ENCODE results near the gene AGTRAP.

AGTRAP gene

GRCh38 chr1:11749203-11749689 is 13.3 kb downstream of the AGTRAP start:
- TF ChIP-seq, protein P1, sequence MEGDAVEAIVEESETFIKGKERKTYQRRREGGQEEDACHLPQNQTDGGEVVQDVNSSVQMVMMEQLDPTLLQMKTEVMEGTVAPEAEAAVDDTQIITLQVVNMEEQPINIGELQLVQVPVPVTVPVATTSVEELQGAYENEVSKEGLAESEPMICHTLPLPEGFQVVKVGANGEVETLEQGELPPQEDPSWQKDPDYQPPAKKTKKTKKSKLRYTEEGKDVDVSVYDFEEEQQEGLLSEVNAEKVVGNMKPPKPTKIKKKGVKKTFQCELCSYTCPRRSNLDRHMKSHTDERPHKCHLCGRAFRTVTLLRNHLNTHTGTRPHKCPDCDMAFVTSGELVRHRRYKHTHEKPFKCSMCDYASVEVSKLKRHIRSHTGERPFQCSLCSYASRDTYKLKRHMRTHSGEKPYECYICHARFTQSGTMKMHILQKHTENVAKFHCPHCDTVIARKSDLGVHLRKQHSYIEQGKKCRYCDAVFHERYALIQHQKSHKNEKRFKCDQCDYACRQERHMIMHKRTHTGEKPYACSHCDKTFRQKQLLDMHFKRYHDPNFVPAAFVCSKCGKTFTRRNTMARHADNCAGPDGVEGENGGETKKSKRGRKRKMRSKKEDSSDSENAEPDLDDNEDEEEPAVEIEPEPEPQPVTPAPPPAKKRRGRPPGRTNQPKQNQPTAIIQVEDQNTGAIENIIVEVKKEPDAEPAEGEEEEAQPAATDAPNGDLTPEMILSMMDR (IDR thresholded peaks at IDR 0.05; ENCODE audit: insufficient read depth, low read length, missing control alignments): peak; percentile 25
- CTCF ChIA-PET: interaction anchor here (0.9 to 3.4 kb wide), 4 partner anchors 11 to 99 kb away, joined by 3 to 11 read pairs (median 4); partner anchors contain the start of gene FBXO6
- no peak overlapping the region for H3K4me3 ChIP-seq (ENCODE audit: low read depth, low read length)
- POLR2A ChIA-PET: no interaction called here
- DNase-seq (ENCODE audit: low read depth, low spot score): no peak

- H3K4me3 ChIP-seq (ENCODE audit: low read depth, low read length): no peak overlapping the region
- DNase-seq (ENCODE audit: low read depth, low spot score): no peak
- POLR2A ChIA-PET: no interaction called here
- CTCF ChIA-PET: interaction anchor here (0.9 to 3.4 kb wide), 4 partner anchors 12 to 100 kb away, joined by 3 to 11 read pairs (median 4); partner anchors contain the start of gene FBXO6
- TF ChIP-seq, protein P1 (IDR thresholded peaks at IDR 0.05; ENCODE audit: insufficient read depth, low read length, missing control alignments): no peak
Measured at GRCh38 chr1:11749996-11750395, 14.1 kb downstream of the AGTRAP start.

DNA sequence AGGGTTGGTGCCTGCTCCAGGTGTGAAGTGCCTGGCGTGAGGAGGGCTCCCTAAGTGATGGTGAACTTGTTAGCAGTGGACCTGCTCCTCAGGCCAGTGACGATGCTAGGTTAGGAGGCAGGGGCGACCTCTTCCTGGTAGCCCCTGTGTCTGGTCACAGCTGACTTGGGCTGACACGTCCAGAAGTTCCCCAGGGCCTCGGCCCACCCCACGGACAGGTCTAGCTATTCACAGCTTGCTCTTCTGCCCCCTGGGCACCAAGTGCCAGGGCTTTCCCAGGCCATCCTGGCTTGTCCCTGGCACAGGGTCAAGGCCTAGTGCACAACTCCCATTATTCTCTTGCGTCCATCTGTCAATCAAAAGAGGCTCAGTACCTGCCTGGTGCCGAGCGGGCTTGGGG is 15.2 kb downstream of the AGTRAP start:
- no peak for DNase-seq (ENCODE audit: low read depth, low spot score)
- POLR2A ChIA-PET: no interaction called here
- no peak overlapping the region for H3K4me3 ChIP-seq (ENCODE audit: low read depth, low read length)
- CTCF ChIA-PET: interaction anchor here (1.6 to 3.4 kb wide), 2 partner anchors 14 to 101 kb away, joined by 3 to 11 read pairs; no protein-coding TSS in a partner anchor
- TF ChIP-seq, protein P1 (IDR thresholded peaks at IDR 0.05; ENCODE audit: insufficient read depth, low read length, missing control alignments): no peak

GRCh38 chr1:11752359-11753088 is 16.6 kb downstream of the AGTRAP start:
- H3K4me3 ChIP-seq (ENCODE audit: low read depth, low read length): no peak overlapping the region
- POLR2A ChIA-PET: no interaction called here
- CTCF ChIA-PET: interaction anchor here (0.8 to 1.6 kb wide), 2 partner anchors 16 to 715 kb away, joined by 3 read pairs; no protein-coding TSS in a partner anchor
- DNase-seq (ENCODE audit: low read depth, low spot score): no peak
- TF ChIP-seq, protein P1 (IDR thresholded peaks at IDR 0.05; ENCODE audit: insufficient read depth, low read length, missing control alignments): no peak

DNA sequence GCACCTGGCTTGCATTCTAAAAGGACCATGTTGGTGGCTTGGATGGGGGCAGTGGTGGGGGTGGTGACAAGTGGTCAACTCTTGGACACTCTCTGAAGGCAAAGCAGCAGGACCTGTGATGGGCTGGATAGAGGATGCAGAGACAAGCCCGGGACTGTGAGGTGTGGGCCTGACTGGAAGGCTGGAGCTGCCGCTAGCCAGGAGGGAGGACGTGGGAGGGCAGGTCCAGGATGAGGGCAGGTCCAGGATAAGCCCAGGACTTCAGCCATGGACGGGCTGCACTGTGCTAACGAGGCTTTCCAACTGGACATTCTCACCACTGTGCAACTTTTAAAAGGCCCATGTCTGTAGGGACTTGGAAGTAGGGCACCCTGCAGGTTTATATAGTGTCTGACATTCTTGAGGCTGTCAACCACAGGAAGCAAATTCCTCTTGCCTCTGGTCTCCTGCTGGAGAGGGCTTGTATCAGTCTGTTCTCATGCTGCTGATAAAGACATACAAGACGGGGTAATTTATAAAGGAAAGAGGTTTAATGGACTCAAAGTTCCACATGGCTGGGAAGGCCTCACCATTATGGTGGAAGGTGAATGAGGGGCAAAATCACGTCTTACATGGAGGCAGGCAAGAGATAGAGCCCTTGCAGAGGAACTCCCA is 17.7 kb downstream of the AGTRAP start:
- TF ChIP-seq, protein P1 (IDR thresholded peaks at IDR 0.05; ENCODE audit: insufficient read depth, low read length, missing control alignments): no peak
- POLR2A ChIA-PET: no interaction called here
- no peak overlapping the region for H3K4me3 ChIP-seq (ENCODE audit: low read depth, low read length)
- CTCF ChIA-PET: interaction anchor here (1.6 kb wide), 1 partner anchor 32 kb away, joined by 4 read pairs; no protein-coding TSS in a partner anchor
- no peak for DNase-seq (ENCODE audit: low read depth, low spot score)

- ChIA-PET CTCF (interaction anchor here (0.7 kb wide), 1 partner anchor 224 kb away, joined by 3 read pairs; no protein-coding TSS in a partner anchor), POLR2A (no interaction called here)
- no peak for DNase-seq (ENCODE audit: low read depth, low spot score)
- TF ChIP-seq, protein P1 (IDR thresholded peaks at IDR 0.05; ENCODE audit: insufficient read depth, low read length, missing control alignments): no peak
- H3K4me3 ChIP-seq (ENCODE audit: low read depth, low read length): no peak overlapping the region
Measured at GRCh38 chr1:11757047-11757446, 21.1 kb downstream of the AGTRAP start.

Data from AG04449 (cell line).